OCI-M2 (cell line): ENCODE results near the gene FAM110C.
"Not testable (repeated sequence)": the region's sequence is repeated elsewhere in the genome, so short reads cannot be mapped to it uniquely, and the experiment has no call there.

Source experiments
- DNase-seq: peaks from one replicate; lab custom pipeline; 2025; ENCODE audit not compliant: unreplicated experiment; lab: John Stamatoyannopoulos, UW

The FAM110C gene

DNA sequence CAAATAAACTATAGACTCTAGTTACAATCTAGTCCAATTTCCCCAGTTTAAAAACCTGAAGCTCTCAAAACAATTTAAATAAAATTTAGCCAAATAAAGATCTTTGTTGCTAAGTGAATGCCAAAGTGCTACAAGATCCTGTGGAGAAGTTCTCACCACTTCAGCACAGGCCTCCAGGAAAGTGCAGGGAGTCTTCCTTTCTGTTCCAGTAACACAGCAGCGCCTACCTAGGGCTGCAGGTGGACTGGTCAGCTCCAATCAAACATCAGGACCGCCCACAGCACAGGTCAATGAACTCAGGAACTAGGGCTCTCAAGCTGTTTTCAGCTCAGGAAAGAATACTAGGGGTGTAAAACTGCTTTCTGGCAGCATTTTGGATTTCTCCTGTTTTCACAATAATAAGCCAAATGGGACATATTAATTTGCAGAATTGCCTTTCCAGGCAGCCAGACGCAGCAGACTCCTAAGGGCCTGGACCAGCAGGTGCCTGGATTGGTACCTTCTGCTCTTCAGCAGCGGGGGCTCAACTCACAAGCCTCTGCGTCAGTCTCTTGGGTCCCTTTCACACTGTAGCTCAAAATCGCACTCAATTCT lies 1.5 kb downstream of the FAM110C start:
- no peak for DNase-seq

DNA sequence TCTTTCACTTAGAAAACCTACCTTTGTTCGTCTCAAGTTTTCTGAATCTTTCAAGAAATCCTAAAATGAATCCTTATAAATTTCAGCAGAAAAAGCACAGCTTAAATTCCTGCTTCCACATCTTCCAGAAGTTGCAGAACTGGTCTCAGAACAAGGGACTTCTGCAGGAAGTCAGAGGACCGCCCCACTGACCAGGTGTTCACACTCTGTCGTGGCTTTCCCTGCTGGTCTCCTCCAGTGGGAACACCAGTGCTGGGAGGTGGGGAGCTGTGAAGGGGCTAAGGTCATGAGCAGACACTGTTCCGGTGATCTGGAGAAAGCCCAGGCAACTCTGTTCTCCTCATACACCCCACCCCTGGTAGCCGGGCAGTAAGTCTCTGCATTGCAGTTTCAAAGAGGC lies 3.5 kb downstream of the FAM110C start:
- no peak for DNase-seq

DNA sequence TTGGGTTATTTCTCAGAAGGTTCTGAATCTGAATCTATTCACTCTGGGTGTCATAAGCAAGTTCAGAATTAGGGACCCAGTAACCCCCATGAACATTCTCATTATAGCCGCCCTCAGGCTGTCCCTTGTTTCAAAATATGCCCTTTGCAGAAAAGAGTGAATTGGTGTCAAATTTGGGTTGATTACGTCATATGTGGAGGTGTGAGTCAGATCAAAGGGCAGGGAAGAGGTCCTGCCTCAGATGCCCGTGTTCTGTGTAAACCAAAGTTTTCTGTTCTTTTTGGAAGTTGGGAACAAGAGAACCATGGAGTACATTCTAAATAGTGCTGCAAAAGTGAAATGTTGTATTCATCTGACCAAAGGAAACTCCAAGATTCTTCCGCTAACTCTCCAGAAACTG lies 5.8 kb downstream of the FAM110C start:
- DNase-seq, result no peak

DNA sequence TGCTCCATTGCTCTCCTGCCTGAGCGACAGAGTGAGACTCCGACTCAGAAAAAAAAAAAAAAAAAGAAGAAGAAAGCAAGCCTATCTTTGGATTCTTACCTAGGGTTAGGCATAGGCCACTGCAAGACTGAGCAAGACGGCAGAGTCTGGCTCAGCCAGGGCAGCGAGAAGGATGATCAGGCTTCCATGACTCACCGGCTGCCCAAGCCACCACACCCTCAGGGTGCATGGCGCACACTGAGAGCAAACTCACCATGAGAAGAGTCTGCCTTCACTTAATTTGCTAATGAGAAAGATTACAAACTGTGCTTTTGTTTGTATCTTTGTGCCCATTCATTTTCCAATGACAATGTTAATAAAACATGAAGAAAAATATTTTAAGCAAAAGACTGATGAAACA lies 8.2 kb downstream of the FAM110C start:
- DNase-seq, result no peak

DNA sequence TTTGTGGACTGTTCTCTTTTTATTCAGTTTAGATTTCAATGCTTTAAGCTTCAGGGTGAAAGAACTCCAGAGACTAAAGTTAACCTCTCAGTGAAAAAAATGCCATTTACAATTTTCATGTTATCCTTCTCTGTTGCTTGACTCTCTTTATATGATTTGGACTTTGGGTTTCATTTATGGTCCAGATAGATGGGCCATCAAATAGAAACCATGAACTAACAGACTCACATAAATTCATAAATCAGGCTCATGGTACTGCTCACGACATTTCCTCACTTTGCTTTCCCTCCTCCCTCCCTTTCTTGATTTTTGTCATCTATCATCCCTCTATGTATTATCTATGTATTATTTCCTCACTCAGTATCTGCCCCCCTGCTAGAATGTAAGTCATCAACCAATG lies 10.0 kb downstream of the FAM110C start:
- no peak for DNase-seq

DNA sequence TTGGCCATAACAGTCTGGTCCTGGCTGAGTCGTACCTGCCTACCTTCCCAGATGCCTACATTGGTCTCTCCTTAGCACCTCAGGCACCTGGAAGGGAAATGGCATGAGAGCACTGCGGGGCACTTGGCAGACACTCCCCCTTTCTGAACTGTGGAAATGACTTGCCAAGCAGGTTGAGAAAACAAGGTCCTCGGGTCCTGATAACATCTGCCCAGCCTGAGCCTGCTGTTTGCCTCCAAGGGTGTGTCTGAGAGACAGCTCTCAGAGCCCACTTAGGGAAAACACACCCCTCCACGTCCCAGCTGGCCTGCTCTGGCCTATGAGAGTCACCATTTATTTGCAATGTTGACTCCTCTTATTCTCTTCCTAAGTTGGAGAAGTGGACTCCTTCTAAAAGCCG lies 10.5 kb downstream of the FAM110C start:
- DNase-seq, result no peak

DNA sequence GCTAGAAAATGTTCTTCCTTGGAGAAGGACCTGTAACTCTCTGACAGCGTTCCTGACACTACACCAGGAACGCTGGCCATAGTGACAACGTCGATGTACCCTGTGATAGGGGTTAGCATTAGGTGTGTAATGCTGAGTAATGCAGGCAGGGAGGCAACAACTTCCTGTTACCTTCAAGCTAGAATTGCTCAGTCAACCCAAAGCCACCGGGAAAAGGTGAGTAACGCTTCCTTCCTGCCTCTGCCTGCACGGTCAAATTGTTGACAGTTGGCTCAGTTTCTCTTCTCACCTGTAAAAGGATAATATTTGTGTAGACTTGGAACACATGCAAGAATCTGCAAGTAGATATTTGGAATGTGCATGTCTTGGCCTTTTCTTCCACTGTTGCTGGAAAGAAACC lies 12.7 kb downstream of the FAM110C start:
- no peak for DNase-seq

DNA sequence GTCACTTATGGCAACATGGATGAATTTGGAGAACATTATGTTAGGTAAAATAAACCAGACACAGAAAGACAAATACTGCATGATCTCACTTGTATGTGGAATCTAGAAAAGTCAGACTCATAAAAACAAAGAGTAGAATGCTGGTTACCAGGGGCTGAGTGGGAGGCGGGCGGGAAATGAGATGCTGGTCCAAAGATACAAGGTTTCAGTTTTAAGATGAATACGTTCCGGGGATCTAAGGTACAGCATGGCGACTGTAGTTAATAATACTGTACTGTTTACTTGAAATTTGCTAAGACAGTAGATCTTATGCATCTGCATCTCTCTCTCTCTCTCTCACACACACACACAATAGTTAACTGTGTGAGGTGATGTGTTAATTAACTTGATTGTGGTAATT lies 14.2 kb downstream of the FAM110C start:
- DNase-seq, result no peak

DNA sequence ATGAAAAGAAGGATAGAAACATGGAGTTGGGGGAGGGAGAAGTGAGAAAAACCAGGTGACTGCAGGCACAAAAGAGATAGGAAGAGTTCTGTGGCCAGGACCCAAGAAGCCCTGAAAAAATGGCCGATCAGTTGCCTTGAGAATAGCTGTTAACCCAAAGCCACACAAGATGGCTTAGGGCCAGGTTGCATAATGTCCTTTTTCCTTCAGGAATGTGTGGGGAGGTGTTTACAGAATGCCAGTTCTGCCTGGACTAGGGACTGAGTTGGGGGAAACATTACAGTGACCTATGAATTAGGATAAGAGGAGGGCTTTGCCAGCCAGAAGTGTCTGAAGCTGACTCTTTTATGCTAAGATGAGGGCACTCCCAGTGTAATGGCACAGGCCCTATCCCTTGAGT lies 17.1 kb downstream of the FAM110C start:
- DNase-seq, result no peak

DNA sequence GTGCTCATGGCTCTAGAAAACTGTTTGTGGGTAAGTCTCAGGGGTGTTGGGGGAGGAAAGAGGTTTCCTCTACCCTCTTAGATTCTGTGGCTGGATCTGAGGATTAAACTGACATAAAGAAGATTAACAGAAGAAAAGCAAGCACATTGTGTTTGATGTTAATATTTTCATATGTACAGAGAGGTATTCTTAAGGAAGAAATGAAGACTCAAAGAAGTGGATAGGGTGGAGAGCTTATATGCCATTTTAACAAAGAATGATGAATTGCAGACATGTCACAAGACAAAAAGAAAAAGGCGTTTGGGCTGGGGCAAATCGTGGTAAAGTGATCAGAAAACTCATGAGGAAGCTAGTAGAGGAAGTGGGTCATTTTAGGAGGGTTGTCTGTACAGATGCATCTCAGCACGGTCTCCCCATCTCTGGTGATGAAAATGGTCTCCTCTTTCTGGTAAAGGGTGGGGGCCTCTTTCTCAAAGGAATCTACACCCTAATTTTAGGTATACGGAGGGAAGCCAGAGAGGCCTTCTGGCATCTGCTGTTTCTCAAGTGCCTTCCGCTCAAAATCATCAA lies 17.8 kb downstream of the FAM110C start:
- DNase-seq, result no peak

DNA sequence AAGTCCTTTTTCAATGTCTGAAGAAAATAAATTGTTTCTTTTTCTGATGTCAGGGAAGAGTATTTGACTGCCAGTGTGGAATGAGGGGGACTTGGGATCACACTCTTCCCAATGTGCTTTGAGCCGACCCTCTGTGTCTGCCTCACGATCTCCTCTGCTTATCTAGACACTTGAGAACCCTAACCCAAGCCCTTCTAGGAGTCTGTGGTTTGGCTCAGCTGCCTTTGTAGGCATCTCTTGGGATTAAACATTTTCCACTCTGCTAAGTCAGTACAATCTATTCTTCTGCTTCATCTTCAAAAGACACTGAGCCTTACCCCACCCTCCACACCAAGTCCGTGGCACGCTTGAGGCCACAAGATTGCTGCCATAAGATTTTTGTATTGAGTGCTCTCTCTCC lies 19.4 kb downstream of the FAM110C start:
- DNase-seq, result no peak

DNA sequence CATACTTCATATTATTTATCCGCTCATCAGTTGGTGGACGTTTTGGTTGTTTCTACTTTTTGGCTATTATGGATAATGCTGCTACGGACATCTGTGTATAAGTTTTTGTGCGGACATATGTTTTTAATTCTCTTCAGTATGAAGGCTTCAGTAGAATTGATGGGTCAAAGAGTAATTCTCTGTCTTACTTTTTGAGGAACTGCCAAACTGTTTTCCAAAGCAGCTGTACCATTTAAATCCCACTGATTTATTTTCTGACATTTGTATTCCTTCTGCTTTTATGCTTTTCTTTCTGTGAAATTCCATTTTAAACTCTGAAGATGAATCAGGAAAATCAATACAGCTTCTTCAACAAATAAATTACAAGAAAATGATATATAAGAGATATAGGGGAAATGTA lies 20.8 kb downstream of the FAM110C start:
- no peak for DNase-seq

DNA sequence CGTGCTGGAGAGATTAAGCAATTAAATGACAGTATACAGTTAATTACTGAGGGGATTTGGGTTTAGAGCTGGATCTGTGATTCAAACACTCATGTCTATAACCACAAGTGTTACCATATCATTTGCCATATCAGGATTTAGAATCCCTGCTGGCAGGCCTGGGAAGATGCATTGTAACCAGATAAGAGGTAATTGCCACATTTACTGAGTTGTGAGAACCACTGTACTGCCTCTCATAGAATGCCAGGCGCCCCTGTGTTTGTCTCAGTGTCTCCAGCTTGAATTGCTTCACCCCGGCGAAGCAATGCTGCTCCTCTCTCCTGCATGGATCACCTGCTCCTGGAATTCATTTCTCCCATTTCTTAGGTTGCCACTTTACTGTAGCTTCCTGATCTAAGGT lies 21.7 kb downstream of the FAM110C start:
- DNase-seq, result not testable (repeated sequence)

DNA sequence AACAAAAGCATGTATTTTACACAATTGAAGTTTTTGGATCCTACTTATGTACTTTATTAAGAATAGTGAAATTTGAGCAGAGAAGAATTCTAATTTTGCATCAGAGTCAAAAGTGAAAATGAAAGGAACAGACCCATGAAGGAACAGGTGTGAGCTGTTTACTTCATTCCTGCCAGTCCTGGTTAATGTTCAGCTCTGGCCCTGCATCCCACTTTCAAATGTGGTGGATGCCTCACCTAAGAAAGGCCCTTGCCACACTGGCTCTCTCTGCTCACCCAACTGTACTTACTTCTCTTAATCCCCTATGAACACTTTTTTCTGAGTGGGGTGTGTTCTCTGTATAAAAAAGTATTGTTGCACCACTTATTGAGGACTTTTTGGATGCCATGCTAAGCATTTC lies 22.2 kb downstream of the FAM110C start:
- DNase-seq, result no peak

DNA sequence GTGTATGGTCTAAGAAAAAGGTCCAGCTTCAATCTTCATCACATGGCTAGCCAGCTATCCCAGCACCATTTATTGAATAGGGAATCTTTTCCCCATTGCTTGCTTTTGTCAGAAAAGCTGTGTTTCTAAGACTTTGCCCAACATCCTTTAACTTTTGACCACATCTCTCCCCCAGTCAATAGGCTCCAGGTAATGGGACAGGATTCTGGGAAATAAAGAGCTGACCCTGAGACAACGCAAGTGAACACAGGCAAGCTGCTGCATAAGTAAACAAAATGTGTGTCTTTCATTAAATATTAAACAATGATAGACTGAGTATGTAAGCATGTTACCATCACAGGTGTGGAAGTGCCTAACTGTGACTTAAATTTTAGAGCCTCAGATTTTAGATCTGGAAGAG lies 23.0 kb downstream of the FAM110C start:
- DNase-seq, result no peak

DNA sequence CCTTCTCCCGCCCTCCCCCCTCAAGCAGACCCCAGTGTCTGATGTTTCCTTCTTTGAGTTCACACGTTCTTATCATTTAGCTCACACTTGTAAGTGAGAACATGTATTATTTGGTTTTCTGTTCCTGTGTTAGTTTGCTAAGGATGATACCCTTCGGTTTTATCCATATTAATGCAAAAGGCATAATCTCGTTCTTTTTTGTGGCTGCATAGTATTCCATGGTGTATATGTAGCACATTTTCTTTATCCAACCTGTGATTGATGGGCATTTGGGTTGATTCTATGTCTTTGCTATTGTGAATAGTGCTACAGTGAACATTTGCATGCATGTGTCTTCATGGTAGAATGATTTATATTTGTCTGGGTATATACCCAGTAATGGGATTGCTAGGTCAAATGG lies 24.1 kb downstream of the FAM110C start:
- not testable (repeated sequence) for DNase-seq

DNA sequence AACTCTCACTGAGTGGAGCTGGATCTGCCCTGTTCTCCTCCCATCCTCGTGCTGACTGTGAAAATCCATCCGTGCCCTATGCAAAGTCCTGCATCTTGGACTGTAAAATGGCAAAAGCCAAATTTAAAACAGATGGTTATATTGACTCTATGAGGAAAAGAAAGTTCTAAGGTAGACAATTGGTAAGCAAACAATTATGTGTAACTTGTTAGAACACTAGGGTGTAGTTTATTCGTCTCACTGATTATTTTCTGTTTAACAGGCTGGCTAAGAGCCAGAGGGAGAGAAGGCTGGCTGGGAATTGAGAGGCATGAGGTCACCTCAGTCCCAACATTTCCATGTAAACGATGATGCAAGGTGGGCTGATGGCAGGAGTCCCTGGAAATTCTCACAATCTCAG lies 26.0 kb downstream of the FAM110C start:
- not testable (repeated sequence) for DNase-seq

DNA sequence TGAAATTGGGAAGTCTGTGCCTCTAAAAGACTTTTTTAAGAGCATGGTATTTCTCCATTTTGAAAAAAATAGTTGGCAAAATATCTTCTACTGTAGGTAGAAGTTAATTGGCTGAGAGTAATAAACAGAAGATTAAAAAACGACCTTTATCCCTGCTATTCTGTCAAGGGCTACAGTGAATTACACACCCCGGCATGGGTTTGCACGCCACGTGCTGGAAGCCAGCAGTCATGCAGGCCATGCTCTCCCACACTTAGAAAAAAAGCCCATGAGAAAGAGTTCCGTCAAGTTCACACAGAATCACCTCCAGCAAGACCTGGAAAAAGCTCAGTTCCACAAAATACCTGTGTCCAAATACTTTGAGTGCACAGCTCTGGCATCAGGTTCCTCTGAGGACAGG lies 26.8 kb downstream of the FAM110C start:
- no peak for DNase-seq

DNA sequence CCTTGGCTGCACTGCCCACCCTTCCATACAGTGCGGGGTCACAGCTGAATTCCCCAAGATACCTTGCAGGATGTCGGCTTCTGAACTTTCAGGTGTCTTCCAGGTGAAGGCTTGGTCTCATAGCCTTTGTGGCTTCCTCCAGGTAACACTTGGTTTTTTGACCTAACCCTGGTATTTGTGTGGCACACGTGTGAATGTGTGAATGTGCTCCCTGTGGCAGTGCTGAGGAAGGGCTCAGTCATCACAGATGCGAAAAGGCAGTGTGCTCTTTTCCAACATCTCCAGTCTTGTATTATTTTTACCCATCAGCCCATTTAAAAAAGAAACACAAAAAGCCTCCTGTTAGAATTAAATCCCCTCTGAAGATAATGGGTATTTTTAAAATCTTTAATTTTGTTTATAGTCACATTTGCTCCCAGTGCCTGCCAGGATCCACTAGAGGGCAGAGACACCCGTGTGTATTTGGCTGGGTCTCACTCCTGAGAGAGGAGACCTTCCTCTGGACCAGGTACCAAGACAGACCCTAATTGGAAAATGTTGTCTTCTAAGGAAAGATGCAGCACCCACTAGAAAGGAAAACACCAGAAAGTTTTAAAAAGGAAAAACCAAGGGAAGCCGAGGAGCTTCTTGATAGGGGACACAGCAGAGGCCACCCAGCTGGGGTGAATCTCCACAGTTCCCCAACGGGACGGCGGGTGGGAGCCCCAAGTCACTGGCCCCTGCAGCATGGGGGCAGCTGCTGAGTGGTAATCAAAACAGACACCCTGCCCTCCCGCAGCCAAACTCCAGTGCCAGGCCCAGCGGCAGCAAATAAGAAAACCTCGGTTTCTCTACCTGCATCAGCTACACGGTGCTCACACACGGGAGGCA lies 27.7 kb downstream of the FAM110C start:
- DNase-seq, result no peak

DNA sequence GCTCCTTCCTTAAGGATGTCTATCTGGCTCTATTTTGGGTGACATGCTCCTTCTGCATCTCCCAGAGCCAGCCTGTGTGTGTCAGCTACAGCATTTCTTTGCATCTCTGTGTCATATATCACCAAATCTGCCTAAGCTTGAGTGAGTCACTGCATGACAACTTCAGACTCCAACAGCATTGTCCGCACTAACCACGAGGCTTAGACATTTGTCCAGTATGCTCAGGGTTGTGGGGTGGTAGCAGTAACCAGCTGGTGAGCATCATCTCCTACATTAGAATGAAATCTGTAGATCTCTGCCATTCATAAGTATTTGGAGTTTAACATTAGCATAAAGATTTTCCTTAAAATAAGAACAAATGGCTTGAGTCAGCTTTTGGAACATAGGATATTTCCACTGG lies 30.4 kb downstream of the FAM110C start:
- not testable (repeated sequence) for DNase-seq

DNA sequence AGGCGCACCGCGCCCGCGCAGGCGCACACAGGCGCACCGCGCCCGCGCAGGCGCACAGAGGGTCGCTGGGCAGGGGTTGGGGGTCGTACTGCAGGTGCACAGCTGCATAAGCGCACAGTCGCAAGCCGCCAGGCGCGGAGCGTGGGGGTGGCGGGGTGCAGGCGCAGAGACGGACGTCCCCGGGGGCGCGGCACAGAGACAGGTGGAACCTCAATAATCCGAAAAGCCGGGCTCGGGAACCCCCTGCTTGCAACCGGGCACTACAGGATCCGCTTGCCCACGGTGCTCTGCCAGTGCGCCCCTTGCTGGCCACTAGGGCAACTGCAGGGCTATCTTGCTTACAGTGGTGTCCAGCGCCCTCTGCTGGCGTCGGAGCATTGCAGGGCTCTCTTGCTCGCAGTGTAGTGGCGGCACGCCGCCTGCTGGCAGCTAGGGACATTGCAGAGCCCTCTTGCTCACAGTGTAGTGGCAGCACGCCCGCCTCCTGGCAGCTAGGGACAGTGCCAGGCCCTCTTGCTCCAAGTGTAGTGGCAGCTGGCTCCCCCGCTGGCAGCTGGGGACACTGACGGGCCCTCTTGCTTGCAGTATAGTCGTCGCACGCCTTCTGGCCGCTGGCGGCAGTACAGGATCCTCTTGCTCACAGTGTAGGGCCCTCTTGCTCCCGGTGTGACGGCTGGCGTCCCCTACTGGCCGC lies 34.9 kb downstream of the FAM110C start:
- DNase-seq, result no peak
